Measurements from ENCODE around the gene TICRR.

DNA sequence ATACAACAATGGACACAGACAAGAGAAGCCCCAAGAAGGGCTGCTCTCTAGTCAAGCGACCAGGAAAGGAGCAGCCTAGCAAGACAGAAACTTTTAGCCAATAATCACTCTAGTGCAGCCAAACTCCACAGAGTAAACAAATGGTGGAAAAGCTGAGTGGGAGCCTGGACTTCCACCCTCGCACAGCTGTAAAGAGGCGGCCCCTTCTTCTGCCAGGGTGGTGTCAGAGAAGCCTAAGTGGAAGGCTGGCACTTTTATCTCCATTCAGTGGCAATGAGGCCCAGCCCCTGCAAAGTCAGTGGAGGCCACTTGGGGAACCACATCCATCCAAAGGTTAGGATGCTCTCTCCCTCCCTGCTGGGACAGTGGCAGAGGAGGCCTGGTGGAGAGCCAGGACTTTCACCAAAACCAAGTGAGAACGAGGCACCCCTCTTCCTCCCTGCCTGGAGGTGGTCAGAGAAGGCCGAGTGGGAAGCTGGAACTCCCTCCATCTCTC lies 15.5 kb upstream of the TICRR start:
- TF ChIP-seq, protein P1, sequence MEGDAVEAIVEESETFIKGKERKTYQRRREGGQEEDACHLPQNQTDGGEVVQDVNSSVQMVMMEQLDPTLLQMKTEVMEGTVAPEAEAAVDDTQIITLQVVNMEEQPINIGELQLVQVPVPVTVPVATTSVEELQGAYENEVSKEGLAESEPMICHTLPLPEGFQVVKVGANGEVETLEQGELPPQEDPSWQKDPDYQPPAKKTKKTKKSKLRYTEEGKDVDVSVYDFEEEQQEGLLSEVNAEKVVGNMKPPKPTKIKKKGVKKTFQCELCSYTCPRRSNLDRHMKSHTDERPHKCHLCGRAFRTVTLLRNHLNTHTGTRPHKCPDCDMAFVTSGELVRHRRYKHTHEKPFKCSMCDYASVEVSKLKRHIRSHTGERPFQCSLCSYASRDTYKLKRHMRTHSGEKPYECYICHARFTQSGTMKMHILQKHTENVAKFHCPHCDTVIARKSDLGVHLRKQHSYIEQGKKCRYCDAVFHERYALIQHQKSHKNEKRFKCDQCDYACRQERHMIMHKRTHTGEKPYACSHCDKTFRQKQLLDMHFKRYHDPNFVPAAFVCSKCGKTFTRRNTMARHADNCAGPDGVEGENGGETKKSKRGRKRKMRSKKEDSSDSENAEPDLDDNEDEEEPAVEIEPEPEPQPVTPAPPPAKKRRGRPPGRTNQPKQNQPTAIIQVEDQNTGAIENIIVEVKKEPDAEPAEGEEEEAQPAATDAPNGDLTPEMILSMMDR (IDR thresholded peaks at IDR 0.05; ENCODE audit: borderline replicate concordance, extremely low read depth, low read length, poor library complexity, severe bottlenecking): no peak
- TF ChIP-seq EZH2 (IDR thresholded peaks at IDR 0.05; ENCODE audit: borderline replicate concordance, low read depth, low read length, severe bottlenecking): no peak
